OCI-M2 (cell line): ENCODE measurements around the gene ID2.

Experiments
- DNase-seq: peaks from one replicate; lab custom pipeline; 2025; ENCODE audit not compliant: unreplicated experiment; lab: John Stamatoyannopoulos, UW

ID2 gene

DNA sequence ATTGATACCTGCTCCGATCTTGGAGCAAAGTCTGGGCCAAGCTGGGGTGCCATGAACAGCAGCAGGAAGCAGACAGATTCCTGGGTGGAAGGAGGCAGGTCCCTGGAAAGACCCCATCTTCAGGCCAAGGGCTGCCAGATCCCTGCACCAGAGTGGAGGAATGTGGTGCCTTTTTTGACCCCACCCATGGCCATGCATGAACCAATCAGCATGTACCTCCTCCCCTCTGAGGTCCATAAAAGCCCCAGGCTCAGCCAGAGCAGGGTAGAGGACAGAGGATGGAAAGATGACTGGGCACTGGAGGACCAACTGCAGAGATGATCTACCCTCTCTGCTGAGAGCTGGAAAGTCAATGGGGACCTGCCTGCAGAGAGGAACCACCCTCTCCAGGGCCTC, 34.4 kb upstream of the ID2 start:
- no peak for DNase-seq

DNA sequence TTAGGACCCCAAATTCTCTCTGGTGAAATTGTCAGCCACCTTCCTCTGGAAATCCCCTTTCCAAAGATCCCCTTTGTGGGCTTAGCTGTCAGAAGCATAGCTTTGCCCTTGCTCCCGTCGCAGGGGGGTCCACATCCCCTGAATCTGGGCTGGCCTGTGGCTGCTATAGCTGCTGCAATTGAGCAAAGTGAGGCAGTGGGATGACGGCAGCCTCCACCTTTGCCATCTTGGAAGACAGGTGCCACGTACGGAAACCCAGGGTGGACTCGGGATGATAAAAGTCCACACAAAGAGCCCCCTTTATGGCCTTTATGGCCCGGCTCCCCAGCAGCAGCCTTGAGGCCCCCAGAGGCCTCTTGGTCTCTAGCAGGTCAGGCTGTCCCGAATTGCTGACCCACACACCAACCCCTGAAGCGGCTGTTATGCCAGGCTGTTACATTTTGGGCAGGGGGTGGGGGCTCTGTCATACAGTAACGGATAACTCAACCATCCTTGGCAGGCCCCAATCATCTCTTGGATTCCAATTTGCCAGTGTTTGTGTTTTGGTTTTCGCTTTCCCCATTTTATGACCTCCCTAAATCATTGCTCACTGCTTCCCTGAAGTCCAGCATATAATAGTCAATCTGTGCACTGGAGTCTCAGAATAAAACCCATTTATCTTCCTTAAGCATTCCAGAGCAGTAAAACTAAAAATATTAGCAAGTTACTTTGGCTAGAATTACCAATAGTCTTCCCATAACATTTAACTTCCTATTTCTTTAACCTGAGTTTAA, 33.2 kb upstream of the ID2 start:
- no peak for DNase-seq

DNA sequence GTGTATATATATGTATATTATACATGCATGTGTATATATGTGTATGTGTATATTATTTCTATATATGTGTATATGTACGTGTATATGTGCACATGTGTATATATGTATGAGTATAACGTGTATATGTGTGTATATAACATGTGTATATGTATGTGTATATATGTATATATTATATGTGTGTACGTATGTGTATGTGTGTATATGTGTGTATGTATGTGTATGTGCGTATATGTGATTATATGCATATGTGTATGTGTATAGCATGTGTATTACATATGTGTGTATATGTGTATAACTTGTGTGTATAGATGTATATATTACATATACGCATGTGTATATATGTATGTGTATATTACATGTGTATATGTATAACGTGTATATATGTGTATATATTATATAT, 32.1 kb upstream of the ID2 start:
- DNase-seq = no peak

DNA sequence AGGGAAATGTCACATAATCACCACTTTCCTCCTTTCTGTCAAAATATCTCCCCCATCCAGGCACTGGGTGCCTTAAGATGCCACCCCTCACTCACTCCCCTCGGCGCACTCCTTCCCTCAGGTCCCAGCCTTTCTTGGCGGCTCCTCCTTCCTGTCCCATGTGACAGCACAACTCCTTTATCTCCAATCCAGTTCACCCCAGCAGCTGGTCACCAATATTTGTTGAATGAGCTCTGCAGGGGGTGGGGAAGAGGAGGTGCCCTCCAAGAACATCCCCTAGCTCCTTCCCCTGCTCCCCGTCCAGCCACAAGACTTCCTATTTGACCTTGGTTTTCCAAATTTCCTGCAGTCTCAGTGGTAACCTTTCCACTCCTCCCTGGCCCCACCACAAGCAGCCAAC, 31.6 kb upstream of the ID2 start:
- no peak for DNase-seq

DNA sequence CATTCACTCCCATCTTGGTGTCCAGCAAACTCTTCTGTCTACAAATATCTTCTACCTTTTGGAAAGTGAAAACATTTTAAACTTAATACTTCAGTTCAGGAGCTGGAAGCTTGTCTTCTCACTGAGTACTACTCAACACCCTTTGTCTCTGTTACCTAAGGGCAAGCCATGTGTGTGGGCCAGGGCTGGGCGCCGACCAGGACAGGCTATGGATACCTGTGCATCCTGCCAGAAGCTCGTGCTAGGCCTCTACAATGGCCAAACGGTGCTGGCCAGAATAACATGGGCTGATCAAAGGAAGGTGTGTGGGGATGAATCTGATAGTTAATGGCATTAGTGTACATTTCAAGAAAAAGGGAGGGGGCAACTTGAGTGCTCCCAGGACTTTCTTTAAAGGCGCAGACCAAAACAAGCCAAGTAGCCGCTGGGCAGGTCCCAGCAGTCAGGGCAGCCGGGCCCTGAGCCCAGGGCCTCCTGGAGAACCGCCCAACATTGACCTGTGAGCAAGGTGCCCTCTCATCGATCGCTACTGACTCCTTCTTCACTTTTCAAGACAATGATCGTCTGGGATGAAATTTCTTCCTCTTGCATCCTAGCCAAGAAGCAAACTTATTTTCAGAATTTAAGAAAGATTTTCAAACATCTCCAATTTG, 29.0 kb upstream of the ID2 start:
- no peak for DNase-seq

DNA sequence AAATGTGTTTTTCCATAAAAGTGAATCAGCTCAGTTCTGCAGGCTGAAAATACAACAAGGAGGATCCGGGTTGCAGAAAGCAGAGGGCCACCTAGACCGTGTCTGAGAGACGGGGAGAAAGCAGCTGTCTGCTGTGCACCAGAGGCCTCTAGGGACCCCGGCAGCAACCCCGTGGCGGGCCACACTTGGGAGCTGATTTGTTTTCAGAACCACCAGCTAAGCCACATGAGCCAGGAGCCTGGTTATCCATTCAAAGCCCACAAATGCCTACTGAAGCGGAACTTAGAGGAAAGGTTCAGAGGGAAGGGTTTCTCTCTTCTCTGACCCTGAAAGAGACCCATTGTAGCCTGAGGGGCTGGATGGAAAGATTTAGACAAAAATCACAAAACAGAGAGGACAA, 28.4 kb upstream of the ID2 start:
- no peak for DNase-seq

DNA sequence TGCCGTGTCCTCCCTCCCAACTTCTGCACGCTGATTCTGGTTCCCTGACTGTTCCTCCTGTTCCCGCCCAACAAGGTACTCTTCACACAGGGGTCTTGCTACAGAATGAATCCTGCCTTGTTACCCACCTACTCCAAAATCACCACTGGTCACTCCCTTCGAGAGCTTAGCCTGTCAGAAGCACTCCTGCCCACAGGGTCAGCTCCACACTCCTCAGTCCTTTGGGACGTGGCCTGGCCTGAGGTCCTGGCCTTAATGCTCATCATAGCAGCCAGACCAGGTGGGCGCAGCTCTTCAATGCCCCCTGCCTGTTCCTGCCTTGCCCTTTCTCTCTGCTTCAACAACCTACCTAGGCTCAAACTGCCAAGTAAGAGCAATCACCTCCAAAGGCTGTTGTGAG, 27.8 kb upstream of the ID2 start:
- no peak for DNase-seq

DNA sequence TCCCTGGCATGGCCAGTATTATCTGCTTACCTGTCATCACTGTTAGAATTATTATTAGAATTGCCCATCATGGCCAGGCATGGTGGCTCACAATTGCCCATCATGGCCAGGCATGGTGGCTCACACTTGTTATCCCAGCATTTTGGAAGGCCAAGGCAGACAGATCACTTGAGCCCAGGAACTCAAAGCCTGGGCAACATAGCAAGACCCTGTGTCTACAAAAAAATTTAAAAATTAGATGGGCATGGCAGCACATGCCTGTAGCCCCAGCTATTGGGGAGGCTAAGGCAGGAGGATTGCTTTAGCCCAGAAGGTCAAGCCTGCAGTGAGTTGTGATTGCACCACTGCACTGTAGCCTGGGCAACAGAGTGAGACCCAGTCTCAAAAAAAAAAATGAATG, 27.4 kb upstream of the ID2 start:
- DNase-seq = no peak

DNA sequence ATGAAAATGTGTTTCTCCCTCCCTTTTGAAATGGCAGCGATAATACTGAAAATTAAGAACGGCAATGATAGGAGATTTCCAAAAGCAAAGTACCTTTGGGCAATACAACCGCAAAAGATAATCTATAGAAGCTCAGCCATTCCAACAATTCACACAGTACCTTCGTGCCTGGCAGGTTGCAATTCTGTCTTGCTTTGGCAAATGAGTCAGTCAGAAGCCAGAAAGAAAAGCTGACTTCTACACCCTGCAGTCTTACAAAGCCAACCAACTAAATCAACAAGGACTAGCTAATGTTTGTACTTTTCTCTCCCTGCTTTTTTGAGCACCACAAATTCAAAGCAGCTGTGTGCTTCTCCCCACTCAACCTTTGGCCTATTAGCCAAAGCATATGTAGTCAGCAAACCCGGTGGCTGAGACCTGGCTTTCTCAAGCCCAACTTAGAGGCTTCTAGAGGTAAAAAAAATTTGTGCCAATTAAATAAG, 25.7 kb upstream of the ID2 start:
- no peak for DNase-seq

DNA sequence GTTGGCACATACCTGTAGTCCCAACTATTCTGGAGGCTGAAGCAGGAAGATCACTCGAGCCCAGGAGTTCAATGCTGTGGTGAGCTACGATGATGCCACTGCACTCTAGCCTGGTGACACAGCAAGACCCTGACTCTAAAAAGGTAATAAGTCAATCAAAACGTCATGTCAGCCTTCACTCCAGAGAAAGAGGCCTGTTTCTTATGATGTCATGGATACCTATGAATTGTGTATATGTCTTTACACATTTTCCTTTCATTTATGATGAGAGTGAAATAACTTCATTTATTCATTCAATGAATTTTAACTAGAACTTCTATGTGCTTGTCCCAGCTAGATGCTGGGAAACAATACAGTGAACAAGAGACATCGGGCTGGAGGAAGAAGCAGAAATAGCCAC, 25.0 kb upstream of the ID2 start:
- DNase-seq = no peak

DNA sequence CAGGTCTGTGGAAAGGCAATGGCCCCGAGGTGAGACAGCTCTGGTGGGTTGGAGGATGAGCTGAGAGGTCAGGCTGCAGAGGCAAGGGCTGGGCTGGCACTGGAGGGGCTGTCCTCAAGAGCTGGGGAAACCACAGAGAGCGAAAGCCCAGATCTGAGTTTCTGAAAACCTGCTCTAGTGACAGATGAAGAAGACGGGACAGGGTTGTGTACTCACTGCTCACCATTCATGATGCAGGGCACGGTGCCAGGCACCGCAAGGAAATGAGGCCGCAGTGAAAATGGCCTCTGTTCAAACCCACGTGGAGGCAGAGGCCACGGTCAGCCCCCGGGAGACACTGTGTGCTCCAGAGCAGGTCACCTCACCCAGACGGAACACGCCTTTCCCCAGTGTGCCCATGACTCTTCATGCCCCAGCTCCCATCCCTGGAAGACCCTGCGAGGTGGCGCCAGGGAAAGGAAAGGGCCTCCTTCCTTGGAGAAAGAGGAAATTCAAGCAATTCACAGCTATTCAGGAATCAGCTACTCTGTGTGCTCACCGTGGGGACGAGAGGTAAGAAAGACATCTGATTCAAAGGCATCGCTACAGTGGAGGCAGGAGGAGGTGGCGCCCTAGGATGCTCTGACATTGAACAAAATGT, 24.3 kb upstream of the ID2 start:
- no peak for DNase-seq

DNA sequence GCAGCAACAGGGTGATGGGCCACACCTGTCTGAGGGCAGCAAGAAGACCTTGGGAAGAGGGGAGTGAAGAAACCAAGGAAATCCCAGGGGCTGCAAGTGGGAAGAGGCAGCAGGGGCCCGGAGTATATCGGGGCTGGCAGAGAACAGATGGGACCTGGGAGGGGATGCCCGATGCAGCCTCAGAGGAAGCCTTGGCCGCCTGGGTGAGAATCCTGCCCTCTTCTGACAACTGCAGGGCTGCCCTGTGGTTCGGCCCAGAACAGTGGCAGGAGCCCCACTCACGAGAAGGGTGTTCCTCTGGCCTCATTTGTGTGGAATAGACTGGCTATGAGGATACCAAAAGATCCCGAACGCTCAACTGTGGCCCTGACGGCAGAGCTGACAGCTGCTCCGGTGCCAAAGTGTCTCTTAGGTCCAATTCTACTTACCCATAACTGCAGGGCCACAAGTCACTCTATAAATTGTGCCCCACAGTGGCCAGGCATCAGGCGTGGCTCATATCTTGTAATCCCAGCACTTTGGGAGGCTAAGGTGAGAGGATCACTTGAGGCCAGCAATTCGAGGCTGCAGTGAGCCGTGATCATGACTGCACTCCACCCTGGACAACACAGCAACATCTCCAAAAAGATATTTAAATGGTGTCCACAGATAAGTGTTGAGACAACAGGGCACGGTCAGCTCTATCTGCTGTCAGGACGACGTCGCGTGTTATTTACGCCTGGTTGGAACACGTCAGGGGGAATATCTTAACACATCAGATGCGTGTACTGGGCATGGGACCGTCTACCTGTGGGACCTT, 23.6 kb upstream of the ID2 start:
- DNase-seq = no peak

DNA sequence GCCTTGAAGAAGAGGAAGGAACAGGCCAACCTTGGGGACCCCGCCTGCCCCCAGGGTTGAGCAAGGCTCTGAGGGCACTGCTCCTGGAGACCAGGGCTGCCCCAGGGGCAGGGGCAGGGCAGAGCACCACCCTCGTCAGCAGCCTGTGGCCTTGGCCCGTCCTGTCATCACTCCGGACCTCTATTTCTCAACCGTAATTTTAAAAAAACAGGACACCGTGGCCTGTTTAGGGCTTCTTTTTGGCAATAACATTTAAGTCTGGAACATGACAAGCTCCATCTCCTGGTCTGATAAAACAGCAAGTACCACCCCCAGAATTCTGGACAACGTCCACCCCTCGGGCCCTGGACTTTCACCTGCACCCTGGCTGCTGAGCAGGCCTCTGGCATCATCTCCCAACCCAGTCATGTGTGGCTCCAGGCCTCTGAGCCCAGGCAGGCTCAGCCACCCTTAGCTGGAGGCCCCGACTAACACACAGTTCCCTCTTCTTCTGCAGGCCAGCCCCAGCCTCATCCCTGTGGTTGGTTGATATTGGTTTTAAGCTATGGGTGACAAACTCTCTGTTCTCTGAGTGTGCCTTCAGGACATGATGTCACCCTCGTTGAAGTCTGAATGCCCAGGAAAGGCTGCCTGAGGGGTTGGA, 22.6 kb upstream of the ID2 start:
- no peak for DNase-seq

DNA sequence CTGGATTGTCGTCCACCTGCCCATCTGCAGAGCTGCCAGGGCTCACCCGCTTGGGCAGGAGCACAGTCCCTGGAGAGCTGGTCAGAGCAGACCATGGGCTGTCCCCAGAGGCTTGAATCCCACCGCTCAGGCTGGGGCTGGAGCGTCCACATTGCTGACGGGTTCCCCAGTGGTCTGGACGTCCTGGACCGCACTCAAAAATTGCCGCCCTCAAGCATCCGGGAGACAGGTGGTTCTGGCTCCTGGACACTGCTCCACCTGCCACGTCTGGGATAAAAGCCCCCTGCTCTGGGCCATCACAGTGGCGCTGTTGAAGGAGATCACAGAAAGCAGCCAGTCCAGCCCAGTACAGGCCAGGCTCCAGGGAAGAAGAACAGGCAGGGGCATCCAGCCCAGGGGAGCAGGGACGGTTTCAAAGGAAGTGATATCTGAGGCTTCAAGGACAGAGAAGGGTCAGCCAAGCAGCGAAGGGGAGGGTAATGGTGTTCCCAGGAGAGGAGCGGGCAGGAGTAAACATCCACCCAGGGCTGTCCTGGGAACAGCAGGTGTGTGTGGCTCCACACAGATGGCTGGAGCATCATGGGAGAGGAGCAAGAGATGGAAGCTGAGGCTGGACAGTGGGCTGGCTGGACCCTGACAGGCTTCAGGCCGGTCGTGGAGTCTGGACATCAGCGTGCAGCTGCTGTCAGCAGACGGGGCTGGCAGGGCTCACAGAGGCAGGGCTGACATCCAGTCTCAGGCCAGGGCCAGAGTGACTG, 21.9 kb upstream of the ID2 start:
- DNase-seq = no peak

DNA sequence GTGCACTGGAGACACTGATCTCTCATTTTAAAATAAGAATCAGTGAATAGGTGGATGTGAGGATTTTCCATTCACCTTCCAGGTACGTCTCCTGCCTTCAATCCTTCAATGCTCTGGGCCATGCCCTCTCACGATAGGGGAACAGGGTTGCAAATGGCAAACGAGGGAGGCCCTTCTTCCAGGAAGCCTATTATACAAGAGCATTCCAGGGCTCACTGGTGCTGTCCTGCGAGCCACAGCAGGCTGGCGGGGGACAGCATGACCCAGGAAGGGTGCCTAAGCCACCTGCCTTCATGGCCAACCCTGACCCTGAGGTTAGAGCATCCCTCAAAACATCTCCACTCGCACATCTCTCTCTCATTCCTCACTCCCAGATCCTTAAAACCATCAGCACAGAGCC, 20.6 kb upstream of the ID2 start:
- DNase-seq = no peak

DNA sequence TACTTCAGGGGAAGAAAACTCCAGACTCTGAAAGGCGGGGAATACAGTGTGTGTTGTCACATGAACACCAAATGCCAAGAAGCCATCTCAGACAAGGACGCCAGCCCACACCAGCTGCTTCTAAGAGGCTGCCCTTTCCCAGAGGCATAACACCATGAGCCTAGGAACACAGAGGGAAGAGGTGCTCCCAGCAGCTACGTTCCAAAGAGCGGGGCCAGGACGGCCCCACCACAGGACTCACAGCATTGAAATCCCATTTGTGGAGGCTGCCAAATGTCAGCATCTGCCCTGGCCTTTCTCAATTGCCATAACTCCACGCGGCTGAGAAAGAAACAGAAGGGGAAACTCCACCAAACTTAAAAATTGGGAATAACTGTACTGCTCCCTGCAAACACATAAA, 20.1 kb upstream of the ID2 start:
- no peak for DNase-seq

DNA sequence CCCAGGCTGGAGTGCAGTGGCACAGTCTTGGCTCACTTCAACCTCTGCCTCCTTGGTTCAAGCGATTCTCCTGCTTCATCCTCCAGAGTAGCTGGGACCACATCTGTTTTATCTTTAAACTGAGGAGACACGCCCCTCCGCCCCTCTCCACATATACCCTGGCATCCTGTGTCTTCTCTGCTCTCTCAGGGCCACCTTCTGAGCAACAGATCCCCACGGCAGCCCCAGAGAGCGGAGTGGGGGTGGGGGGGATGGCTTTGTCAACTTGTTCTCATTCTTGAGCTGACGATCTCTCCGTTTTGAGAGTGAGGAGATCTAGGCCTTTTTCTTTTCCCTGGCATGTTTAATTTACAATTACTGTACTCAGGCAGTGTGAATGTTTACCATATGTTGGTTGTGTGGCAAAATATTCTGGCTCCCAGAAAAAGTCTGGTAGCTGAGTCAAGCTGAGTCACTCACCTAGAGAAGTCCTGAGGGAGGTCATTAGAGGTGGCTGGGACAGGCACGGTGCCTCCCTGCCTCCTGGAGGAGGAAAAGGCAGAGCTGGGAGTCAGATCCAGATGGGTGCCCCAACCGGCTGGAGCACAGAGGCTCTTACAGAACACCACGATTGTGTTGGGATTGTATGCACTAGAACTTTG, 19.5 kb upstream of the ID2 start:
- DNase-seq = no peak

DNA sequence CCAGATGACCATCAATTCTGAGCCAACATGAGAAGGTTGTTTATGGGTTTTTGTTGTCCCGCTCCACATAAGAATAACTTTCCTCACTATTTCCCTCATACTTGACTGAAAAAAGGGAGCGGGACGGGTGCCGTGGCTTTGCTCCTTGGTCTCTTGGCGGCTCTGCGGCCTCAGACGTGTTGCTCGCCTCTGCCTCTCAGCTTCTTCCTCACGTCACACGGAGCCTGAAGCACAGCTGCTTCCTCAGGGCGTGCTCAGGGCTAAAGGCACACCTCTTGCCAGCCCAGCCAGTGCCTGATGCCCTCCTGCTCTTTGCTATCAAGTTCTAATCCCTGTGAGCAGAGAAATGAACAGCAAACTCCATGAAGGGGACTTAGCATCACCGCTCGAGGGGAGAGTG, 17.9 kb upstream of the ID2 start:
- DNase-seq = no peak

DNA sequence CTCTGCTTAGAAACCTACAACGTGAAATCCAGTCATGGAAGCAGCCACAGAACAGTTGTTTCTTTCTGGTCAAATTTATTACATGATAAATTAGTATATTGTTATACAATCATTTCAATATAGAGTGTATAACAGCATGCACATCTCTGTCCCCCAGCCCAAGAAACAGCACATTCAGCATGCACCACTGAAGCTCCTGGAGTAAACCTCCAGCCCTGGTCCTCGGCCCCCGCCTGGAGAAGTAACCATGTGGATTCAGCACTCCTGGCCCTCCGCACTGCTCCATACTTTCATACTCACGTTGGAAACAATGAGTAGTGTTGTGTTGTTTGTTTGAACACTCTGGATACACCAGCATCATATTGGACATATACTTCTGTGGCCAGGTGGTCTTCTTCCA, 15.3 kb upstream of the ID2 start:
- no peak for DNase-seq
